Trophoblast cell (in vitro differentiated cells and primary cell): ENCODE measurements around the gene LRCH1.

Experiments
- DNase-seq, 2 donors: peaks; one replicate each; pipeline ENCODE4 v3.0.0-alpha.2; 2016
- H2AFZ ChIP-seq: 2 replicates; pipeline ENCODE4 v1.6.1; 2013; ENCODE audit warnings: low read length, moderate library complexity, mild to moderate bottlenecking; ENCODE audit not compliant: insufficient read depth, poor library complexity
- H2AK5ac ChIP-seq: 2 replicates; pipeline ENCODE4 v1.6.1; 2013; ENCODE audit warnings: mild to moderate bottlenecking, low read length
- H2BK120ac ChIP-seq: 2 replicates; pipeline ENCODE4 v1.6.1; 2013; ENCODE audit warnings: low read length, mild to moderate bottlenecking, moderate library complexity; ENCODE audit not compliant: insufficient read depth, poor library complexity
- H2BK12ac ChIP-seq: 2 replicates; pipeline ENCODE4 v1.6.1; 2013; ENCODE audit warnings: mild to moderate bottlenecking, low read length, moderate library complexity
- H2BK5ac ChIP-seq: 2 replicates; pipeline ENCODE4 v1.6.1; 2013; ENCODE audit warnings: low read length, low read depth, moderate library complexity, mild to moderate bottlenecking; ENCODE audit not compliant: poor library complexity
- H3K14ac ChIP-seq: 2 replicates; pipeline ENCODE4 v1.6.1; 2013; ENCODE audit warnings: mild to moderate bottlenecking, low read length
- H3K18ac ChIP-seq: 2 replicates; pipeline ENCODE4 v1.6.1; 2013; ENCODE audit warnings: mild to moderate bottlenecking, low read length
- H3K23ac ChIP-seq: 2 replicates; pipeline ENCODE4 v1.6.1; 2013; ENCODE audit warnings: low read length
- H3K27ac ChIP-seq: 2 replicates; pipeline ENCODE4 v1.5.1; 2013; ENCODE audit warnings: low read depth, mild to moderate bottlenecking, inconsistent platforms, low read length, moderate library complexity
- H3K27me3 ChIP-seq: 2 replicates; pipeline ENCODE4 v1.6.1; 2013; ENCODE audit warnings: inconsistent platforms, mild to moderate bottlenecking, low read length, moderate library complexity; ENCODE audit not compliant: insufficient read depth
- H3K36me3 ChIP-seq, 2 experiments: 1 replicate in 1 of 2; 2 replicates in 1 of 2; pipeline ENCODE4 v1.6.1; 2013; ENCODE audit warnings: low read length in 2 of 2, mild to moderate bottlenecking in 2 of 2, moderate library complexity in 1 of 2; ENCODE audit not compliant: insufficient read depth in 2 of 2, control insufficient read depth in 1 of 2
- H3K4ac ChIP-seq: 2 replicates; pipeline ENCODE4 v1.6.1; 2013; ENCODE audit warnings: low read depth, mild to moderate bottlenecking, low read length, moderate library complexity
- H3K4me1 ChIP-seq, 2 experiments: 1 replicate in 1 of 2; 2 replicates in 1 of 2; pipeline ENCODE4 v1.6.1; 2013; ENCODE audit warnings: low read length in 2 of 2, mild to moderate bottlenecking in 2 of 2, moderate library complexity in 1 of 2; ENCODE audit not compliant: insufficient read depth in 2 of 2, control insufficient read depth in 1 of 2
- H3K4me2 ChIP-seq: 2 replicates; pipeline ENCODE4 v1.6.1; 2013; ENCODE audit warnings: inconsistent platforms, mild to moderate bottlenecking, low read length, moderate library complexity
- H3K4me3 ChIP-seq: 2 replicates; pipeline ENCODE4 v1.5.1; 2013; ENCODE audit warnings: mild to moderate bottlenecking, low read depth, low read length, inconsistent platforms
- H3K79me1 ChIP-seq: one replicate; pipeline ENCODE4 v1.6.1; 2013; ENCODE audit warnings: low read length
- H3K79me2 ChIP-seq: 2 replicates; pipeline ENCODE4 v1.6.1; 2013; ENCODE audit warnings: low read length, mild to moderate bottlenecking; ENCODE audit not compliant: control insufficient read depth, insufficient read depth, poor library complexity
- H3K9ac ChIP-seq: 2 replicates; pipeline ENCODE4 v1.6.1; 2013; ENCODE audit warnings: mild to moderate bottlenecking, low read length
- H3K9me3 ChIP-seq: 2 replicates; pipeline ENCODE4 v1.6.1; 2013; ENCODE audit warnings: low read depth, mild to moderate bottlenecking, control low read depth, inconsistent platforms, low read length; ENCODE audit not compliant: insufficient read depth
- H4K12ac ChIP-seq: 2 replicates; pipeline ENCODE4 v1.6.1; 2013; ENCODE audit warnings: low read depth, mild to moderate bottlenecking, low read length, moderate library complexity
- H4K8ac ChIP-seq: 2 replicates; pipeline ENCODE4 v1.6.1; 2013; ENCODE audit warnings: low read depth, mild to moderate bottlenecking, low read length, moderate library complexity
- H4K91ac ChIP-seq: one replicate; pipeline ENCODE4 v1.6.1; 2013; ENCODE audit warnings: low read depth, mild to moderate bottlenecking, low read length, moderate library complexity
- WGBS: extraction: QIAGEN DNeasy Blood & Tissue Kit; methylation state at CpG from one replicate; pipeline ENCODE4 v1.1.7; 2013; ENCODE audit warnings: missing lambda C conversion rate; ENCODE audit not compliant: insufficient read length, insufficient coverage; ENCODE audit errors: extremely low coverage; 5-methylcytosine and 5-hydroxymethylcytosine counted together

LRCH1 gene

GRCh38 chr13:46615888-46616531 lies 63.0 kb downstream of the LRCH1 start:
- Histone ChIP-seq H4K12ac (no peak overlapping the region), H2BK120ac (peak overlapping the region; percentile 37), H3K27me3 (no peaks in the 10 kb centered on the region), H4K8ac (no peak overlapping the region), H3K18ac (no peak overlapping the region), H3K23ac (no peak overlapping the region), H3K9ac (no peak overlapping the region), H3K4me2 (no peak overlapping the region), H3K79me2 (peaks cover 11% of the 10 kb centered on the region), H3K27ac (no peak overlapping the region), H3K4ac (no peak overlapping the region), H3K79me1 (peaks cover 6% of the 10 kb centered on the region), H3K14ac (no peak overlapping the region), H2AFZ (no peak overlapping the region), H2AK5ac (no peak overlapping the region), H3K4me3 (no peak overlapping the region), H4K91ac (no peak overlapping the region), H2BK12ac (no peak overlapping the region), H3K9me3 (no peaks in the 10 kb centered on the region), H3K36me3 (no peaks in the 10 kb centered on the region), H3K4me1 (peaks cover 13 to 18% of the 10 kb centered on the region in 2 experiments), H2BK5ac (no peak overlapping the region)
- WGBS = no CpG with 5 or more reads among the region's 8 CpGs
- no peak for DNase-seq

- no CpG with 5 or more reads among the region's 8 CpGs for WGBS
These were observed 64.3 kb downstream of the LRCH1 start for GRCh38 chr13:46617229-46617721.

GRCh38 chr13:46617885-46618284 lies 64.9 kb downstream of the LRCH1 start:
- H2AFZ ChIP-seq = no peak overlapping the region
- no peaks in the 10 kb centered on the region for H3K27me3 ChIP-seq
- H3K4ac ChIP-seq = no peak overlapping the region
- no peak overlapping the region for H4K8ac ChIP-seq
- H3K36me3 ChIP-seq = no peaks in the 10 kb centered on the region
- no peak overlapping the region for H2BK12ac ChIP-seq
- peak; percentile 94 to 98 for DNase-seq
- no peak overlapping the region for H3K4me3 ChIP-seq
- no CpG with 5 or more reads among the region's 5 CpGs for WGBS
- no peak overlapping the region for H3K4me2 ChIP-seq
- peaks cover 15 to 21% of the 10 kb centered on the region in 2 experiments for H3K4me1 ChIP-seq
- no peak overlapping the region for H3K14ac ChIP-seq
- H3K79me1 ChIP-seq = peaks cover 6% of the 10 kb centered on the region
- H2BK120ac ChIP-seq = no peak overlapping the region
- H3K23ac ChIP-seq = no peak overlapping the region
- no peak overlapping the region for H2BK5ac ChIP-seq
- no peaks in the 10 kb centered on the region for H3K9me3 ChIP-seq
- peak overlapping the region; percentile 0 for H3K27ac ChIP-seq
- H2AK5ac ChIP-seq = no peak overlapping the region
- no peak overlapping the region for H4K12ac ChIP-seq
- peaks cover 13% of the 10 kb centered on the region for H3K79me2 ChIP-seq
- H4K91ac ChIP-seq = no peak overlapping the region
- H3K9ac ChIP-seq = no peak overlapping the region
- no peak overlapping the region for H3K18ac ChIP-seq

More at GRCh38 chr13:46617229-46617721, 64.3 kb downstream of the LRCH1 start:
- Histone ChIP-seq H3K18ac (peak overlapping the region; percentile 40), H4K91ac (peak overlapping the region; percentile 84), H2AFZ (no peak overlapping the region), H2BK120ac (peak overlapping the region; percentile 39), H2BK12ac (peak overlapping the region; percentile 87), H3K27ac (peak overlapping the region; percentile 58), H3K4me2 (no peak overlapping the region), H3K4me3 (no peak overlapping the region), H3K9ac (no peak overlapping the region), H2BK5ac (peak overlapping the region; percentile 70), H2AK5ac (peak overlapping the region; percentile 70), H3K23ac (no peak overlapping the region), H4K12ac (peak overlapping the region; percentile 48), H3K9me3 (no peaks in the 10 kb centered on the region), H3K14ac (peak overlapping the region; percentile 84), H3K4ac (peak overlapping the region; percentile 58), H3K79me2 (peaks cover 11% of the 10 kb centered on the region), H3K36me3 (no peaks in the 10 kb centered on the region), H4K8ac (peak overlapping the region; percentile 84), H3K27me3 (no peaks in the 10 kb centered on the region), H3K79me1 (peaks cover 6% of the 10 kb centered on the region), H3K4me1 (peaks cover 15 to 20% of the 10 kb centered on the region in 2 experiments)
- peak; percentile 60 to 87 for DNase-seq

- Histone ChIP-seq H4K12ac (no peak overlapping the region), H3K79me1 (peaks cover 6% of the 10 kb centered on the region), H3K4ac (peak overlapping the region; percentile 89), H2BK5ac (no peak overlapping the region), H3K23ac (no peak overlapping the region), H3K4me1 (peaks cover 15 to 21% of the 10 kb centered on the region in 2 experiments), H4K8ac (no peak overlapping the region), H3K36me3 (no peaks in the 10 kb centered on the region), H2AK5ac (no peak overlapping the region), H3K4me3 (no peak overlapping the region), H3K9ac (no peak overlapping the region), H3K27me3 (no peaks in the 10 kb centered on the region), H3K18ac (no peak overlapping the region), H3K4me2 (no peak overlapping the region), H4K91ac (peak overlapping the region; percentile 24), H2AFZ (no peak overlapping the region), H3K14ac (no peak overlapping the region), H2BK120ac (peak overlapping the region; percentile 88), H3K27ac (no peak overlapping the region), H3K9me3 (no peaks in the 10 kb centered on the region), H2BK12ac (no peak overlapping the region), H3K79me2 (peaks cover 13% of the 10 kb centered on the region)
- no peak for DNase-seq
- no CpG with 5 or more reads among the region's 3 CpGs for WGBS
These were observed 65.8 kb downstream of the LRCH1 start for GRCh38 chr13:46618694-46619254.
